Spinal cord (tissue), 10 donors: ENCODE measurements around the gene ACOD1. TPM values are rescaled to one million over a fixed set of nuclear protein-coding genes. Genes with fewer than 3 reads are reported as not detected.
"Not testable (repeated sequence)": the region's sequence is repeated elsewhere in the genome, so short reads cannot be mapped to it uniquely, and the experiment has no call there.

ENCODE experiments used
- DNase-seq, 6 donors: peaks; one replicate each; pipeline versions ENCODE4 v3.0.0 to v3.0.0-alpha.2; 2013 to 2015; ENCODE audit warnings: low spot score in 6 of 6, low read depth in 4 of 6
- H3K27ac ChIP-seq: one replicate; pipeline ENCODE4 v1.5.1; 2013; ENCODE audit warnings: low read depth, low read length, control low read depth
- H3K27me3 ChIP-seq: one replicate; pipeline ENCODE4 v1.6.1; 2013; ENCODE audit warnings: low read length; ENCODE audit not compliant: control insufficient read depth, insufficient read depth
- H3K36me3 ChIP-seq: one replicate; pipeline ENCODE4 v1.6.1; 2013; ENCODE audit warnings: low read length; ENCODE audit not compliant: control insufficient read depth, insufficient read depth
- H3K4me1 ChIP-seq: one replicate; pipeline ENCODE4 v1.6.1; 2013; ENCODE audit warnings: low read length; ENCODE audit not compliant: control insufficient read depth, insufficient read depth
- H3K4me3 ChIP-seq: one replicate; pipeline ENCODE4 v1.5.1; 2013; ENCODE audit warnings: low read depth, low read length, control low read depth
- H3K9me3 ChIP-seq: one replicate; pipeline ENCODE4 v1.6.1; 2013; ENCODE audit warnings: low read length; ENCODE audit not compliant: control insufficient read depth, insufficient read depth
- WGBS: methylation state at CpG from one replicate; pipeline ENCODE4 v1.1.5; 2013; ENCODE audit warnings: missing lambda C conversion rate; ENCODE audit not compliant: insufficient coverage; 5-methylcytosine and 5-hydroxymethylcytosine counted together
- polyA plus RNA-seq, 2 donors: library from polyadenylated mRNA; unstranded; fragments of 120-200 nt; gene quantifications; one replicate each; pipeline ENCODE4 v1.2.1, GENCODE V29; 2013; ENCODE audit not compliant: insufficient read length in 2 of 2
- total RNA-seq, 2 donors: library from RNA; depleted of rRNA in 1 of 2; stranded (reverse); fragments of 120-200 nt in 1 of 2; fragments of >200 nt in 1 of 2; gene quantifications; one replicate each; pipeline versions ENCODE4 v1.2.3 to v1.2.4, GENCODE V29; 2013 to 2014
- donor health status: healthy.

Gene ACOD1
- total and polyA plus RNA-seq, 4 donors: not detected

DNA sequence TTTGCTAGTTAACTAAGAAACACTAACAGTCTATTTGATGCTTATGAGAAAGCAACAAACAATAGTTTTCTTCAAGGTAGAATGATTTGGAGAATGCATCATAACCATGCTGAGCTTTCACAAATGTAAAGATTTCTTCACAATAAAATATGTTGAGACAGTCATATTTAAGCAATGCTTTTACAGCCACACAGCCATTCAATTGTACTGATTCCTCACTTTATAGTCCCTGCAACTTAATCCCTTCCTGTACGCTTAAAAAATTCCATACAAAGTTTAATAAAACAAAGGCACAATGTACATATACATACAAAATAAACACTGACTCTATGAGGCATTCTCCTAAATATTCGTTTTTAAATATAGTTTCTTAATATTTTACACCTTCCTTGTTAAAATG, 4.7 kb upstream of the ACOD1 start:
- no peak overlapping the region for H3K27ac ChIP-seq
- no CpG with 5 or more reads among the region's 2 CpGs for WGBS
- no peaks in the 10 kb centered on the region for H3K36me3 ChIP-seq
- H3K4me1 ChIP-seq: no peaks in the 10 kb centered on the region
- no peak for DNase-seq
- H3K9me3 ChIP-seq: no peaks in the 10 kb centered on the region
- H3K27me3 ChIP-seq: no peaks in the 10 kb centered on the region
- H3K4me3 ChIP-seq: no peak overlapping the region

DNA sequence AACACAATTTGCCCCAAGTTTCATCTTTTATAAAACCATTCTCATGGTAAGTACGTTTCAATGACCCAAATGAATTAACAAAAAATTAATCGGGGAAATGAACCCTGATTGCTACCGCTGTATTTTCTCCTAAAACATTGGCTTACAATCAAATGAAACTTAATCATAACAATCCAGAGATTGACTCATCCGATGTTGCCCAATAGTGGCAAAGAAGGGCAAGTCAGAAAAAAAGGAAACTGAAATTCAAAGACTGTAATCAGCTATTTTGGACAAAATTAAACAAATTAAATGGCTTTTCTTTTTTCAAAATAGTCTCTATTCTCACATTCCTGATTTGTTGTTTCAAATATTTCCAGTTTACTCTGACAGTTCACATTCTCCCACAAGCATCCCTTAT, 3.9 kb upstream of the ACOD1 start:
- H3K4me1 ChIP-seq: no peaks in the 10 kb centered on the region
- no peaks in the 10 kb centered on the region for H3K27me3 ChIP-seq
- no peak for DNase-seq
- H3K27ac ChIP-seq: no peak overlapping the region
- no peaks in the 10 kb centered on the region for H3K36me3 ChIP-seq
- WGBS: 88% methylated on average over 3 of the region's 4 CpGs
- no peaks in the 10 kb centered on the region for H3K9me3 ChIP-seq
- H3K4me3 ChIP-seq: no peak overlapping the region

DNA sequence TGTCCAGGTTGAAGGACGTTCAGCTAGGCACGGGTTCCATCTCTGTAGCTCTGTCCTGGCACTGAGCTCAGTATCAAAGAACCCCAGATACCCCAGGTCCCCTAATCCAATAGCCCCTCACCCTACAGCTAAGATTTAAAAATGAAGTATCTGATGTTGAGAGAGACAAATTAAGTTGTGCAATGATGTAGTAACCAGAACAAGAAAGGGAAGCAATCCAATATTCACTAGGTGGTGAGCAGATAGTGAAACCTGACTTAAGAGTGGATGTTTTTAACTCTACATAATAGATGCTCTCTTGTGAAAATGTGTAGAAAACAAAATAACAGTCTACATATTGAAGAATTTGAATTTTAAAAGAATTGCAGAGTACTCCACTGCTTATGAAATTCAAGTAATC, 1.8 kb downstream of the ACOD1 start:
- no CpG with 5 or more reads among the region's 2 CpGs for WGBS
- no peaks in the 10 kb centered on the region for H3K9me3 ChIP-seq

DNA sequence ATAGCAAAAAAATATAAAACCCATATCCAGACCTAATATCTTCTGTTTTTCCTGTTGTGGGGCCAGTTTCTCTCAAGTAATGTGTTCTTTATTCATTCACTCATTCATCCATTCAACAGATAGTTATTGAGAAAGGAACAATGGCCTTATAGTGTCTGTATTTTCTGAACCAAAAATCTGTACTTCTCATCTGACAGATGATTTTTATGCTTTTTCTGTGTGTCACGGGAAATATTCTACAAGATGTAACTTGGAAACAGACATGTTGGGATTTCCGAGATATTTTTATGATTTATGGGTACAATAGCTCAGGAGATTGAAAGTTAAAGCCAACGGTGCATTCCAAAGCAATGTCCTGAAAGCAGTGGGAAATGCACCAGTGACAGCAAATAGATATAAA, 5.7 kb downstream of the ACOD1 start:
- H3K4me1 ChIP-seq: peaks cover 4% of the 10 kb centered on the region
- DNase-seq: peak in 1 of 6 donors; percentile 36
- whole genome bisulfite sequencing: 80% methylated on average over 1 of the region's 3 CpGs
- no peaks in the 10 kb centered on the region for H3K36me3 ChIP-seq
- no peaks in the 10 kb centered on the region for H3K27me3 ChIP-seq
- no peak overlapping the region for H3K4me3 ChIP-seq
- H3K9me3 ChIP-seq: no peaks in the 10 kb centered on the region
- H3K27ac ChIP-seq: peak overlapping the region; percentile 75

More for the DNA sequence above, 1.8 kb downstream of the ACOD1 start:
- Histone ChIP-seq H3K4me3 (no peak overlapping the region), H3K27me3 (no peaks in the 10 kb centered on the region), H3K27ac (no peak overlapping the region), H3K4me1 (peaks cover 4% of the 10 kb centered on the region), H3K36me3 (no peaks in the 10 kb centered on the region)
- DNase-seq: no peak

DNA sequence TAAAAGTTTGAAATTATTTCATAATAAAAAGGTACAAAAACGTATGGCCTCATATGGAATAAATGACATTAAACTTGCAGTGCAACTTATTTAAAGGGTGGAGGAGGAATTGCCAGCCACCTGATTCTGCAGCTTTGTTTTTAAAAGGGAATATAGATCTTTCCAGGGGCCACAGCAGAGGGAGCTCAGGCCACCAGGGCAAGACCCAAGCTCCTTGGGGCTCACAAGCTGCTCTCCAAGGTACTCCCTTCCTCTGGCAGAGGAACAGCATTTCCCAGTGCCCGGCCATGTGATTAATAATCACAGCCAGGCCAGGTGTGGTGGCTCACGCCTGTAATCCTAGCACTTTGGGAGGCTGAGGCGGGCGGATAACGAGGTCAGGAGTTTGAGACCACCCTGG, 6.2 kb downstream of the ACOD1 start:
- DNase-seq: no peak
- peak overlapping the region; percentile 75 for H3K27ac ChIP-seq
- H3K4me1 ChIP-seq: peaks cover 4% of the 10 kb centered on the region
- H3K4me3 ChIP-seq: no peak overlapping the region
- H3K9me3 ChIP-seq: peaks cover 4% of the 10 kb centered on the region
- 93% methylated on average over 5 of the region's 6 CpGs for WGBS
- no peaks in the 10 kb centered on the region for H3K36me3 ChIP-seq
- H3K27me3 ChIP-seq: no peaks in the 10 kb centered on the region

DNA sequence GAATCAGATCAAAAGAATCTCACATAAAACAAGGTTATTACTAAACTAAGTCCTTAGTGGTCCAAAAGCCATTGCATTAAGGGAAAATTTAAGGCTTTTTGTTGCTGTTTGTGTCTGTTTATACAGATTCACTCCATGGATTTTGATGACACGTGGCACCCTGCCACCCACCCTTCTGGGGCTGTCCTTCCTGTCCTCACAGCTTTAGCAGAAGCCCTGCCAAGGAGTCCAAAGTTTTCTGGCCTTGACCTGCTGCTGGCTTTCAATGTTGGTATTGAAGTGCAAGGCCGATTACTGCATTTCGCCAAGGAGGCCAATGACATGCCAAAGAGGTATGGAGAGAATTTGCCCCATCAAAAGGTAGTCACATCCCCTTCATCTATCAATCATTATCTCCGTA, 6.9 kb downstream of the ACOD1 start:
- no peaks in the 10 kb centered on the region for H3K36me3 ChIP-seq
- no peak for DNase-seq
- H3K9me3 ChIP-seq: peaks cover 4% of the 10 kb centered on the region
- no peaks in the 10 kb centered on the region for H3K27me3 ChIP-seq
- no CpG with 5 or more reads among the region's 4 CpGs for WGBS
- H3K4me3 ChIP-seq: no peak overlapping the region
- no peak overlapping the region for H3K27ac ChIP-seq
- H3K4me1 ChIP-seq: peaks cover 4% of the 10 kb centered on the region

DNA sequence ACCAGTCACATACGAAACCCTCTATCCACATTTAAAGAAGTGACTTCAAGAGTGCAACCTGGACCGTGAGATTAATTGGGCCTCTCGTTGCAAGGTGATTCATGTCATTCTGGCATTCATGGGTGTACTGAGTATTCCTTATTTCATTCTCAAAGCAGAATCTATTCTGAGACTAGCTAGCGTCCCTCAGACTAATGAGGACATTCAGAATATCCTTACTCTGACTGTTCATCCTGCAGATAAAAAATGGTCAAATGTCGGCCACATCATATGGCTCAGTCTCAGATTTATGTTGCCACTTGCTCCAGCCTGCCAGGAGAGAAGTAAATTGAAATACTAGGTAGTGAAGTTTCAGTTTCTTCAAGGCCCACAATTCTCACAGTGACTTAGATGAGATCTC, 7.3 kb downstream of the ACOD1 start:
- H3K9me3 ChIP-seq: peaks cover 4% of the 10 kb centered on the region
- no CpG with 5 or more reads among the region's 5 CpGs for WGBS

DNA sequence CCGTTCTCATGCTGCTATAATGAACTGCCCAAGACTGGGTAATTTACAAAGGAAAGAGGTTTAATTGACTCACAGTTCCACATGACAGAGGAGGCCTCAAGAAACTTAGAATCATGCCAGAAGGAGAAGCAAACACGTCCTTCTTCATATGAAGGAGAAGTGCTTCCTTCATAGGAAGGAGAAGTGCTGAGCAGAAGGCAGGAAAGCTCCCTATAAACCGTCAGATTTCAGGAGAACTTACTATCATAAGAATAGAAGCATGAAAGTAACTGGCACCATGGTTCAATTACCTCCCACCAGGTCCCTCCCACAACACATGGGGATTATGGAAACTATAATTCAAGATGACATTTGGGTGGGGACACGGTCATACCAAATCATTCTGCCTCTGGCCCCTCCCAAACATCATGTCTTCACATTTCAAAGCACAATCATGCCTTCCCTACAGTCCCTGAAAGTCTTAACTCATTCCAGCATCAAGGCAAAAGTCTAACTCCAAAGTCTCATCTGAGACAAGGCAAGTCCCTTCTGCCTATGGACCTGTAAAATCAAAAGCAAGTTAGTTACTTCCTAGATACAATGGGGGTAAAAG, 10.6 kb downstream of the ACOD1 start:
- no peak overlapping the region for H3K27ac ChIP-seq
- DNase-seq: no peak
- no peaks in the 10 kb centered on the region for H3K27me3 ChIP-seq
- peaks cover 4% of the 10 kb centered on the region for H3K4me1 ChIP-seq
- H3K9me3 ChIP-seq: peaks cover 6% of the 10 kb centered on the region
- WGBS: 60% methylated on average over 1 of the region's 4 CpGs
- no peaks in the 10 kb centered on the region for H3K36me3 ChIP-seq
- H3K4me3 ChIP-seq: no peak overlapping the region

More for the DNA sequence above, 7.3 kb downstream of the ACOD1 start:
- peaks cover 4% of the 10 kb centered on the region for H3K4me1 ChIP-seq
- H3K27me3 ChIP-seq: no peaks in the 10 kb centered on the region
- peak in 1 of 6 donors; percentile 57 for DNase-seq
- H3K27ac ChIP-seq: no peak overlapping the region
- no peaks in the 10 kb centered on the region for H3K36me3 ChIP-seq
- H3K4me3 ChIP-seq: no peak overlapping the region

DNA sequence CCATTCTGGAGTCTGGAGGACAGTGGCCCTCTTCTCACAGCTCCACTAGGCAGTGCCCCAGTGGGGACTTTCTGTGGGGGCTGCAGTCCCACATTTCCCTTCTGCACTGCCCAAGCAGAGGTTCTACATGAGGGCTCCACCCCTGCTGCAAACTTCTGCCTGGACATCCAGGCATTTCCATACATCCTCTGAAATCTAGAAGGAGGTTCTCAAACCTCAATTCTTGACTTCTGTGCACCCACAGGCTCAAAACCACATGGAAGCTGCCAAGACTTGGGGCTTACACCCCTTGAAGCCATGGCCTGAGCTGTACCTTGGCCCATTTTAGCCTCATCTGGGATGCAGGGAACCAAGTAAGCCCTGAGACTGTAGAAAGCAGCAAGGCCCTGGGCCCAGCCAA, 11.4 kb downstream of the ACOD1 start:
- not testable (repeated sequence) for H3K27ac ChIP-seq, H3K4me1 ChIP-seq, H3K9me3 ChIP-seq, H3K4me3 ChIP-seq, H3K36me3 ChIP-seq, DNase-seq, H3K27me3 ChIP-seq

DNA sequence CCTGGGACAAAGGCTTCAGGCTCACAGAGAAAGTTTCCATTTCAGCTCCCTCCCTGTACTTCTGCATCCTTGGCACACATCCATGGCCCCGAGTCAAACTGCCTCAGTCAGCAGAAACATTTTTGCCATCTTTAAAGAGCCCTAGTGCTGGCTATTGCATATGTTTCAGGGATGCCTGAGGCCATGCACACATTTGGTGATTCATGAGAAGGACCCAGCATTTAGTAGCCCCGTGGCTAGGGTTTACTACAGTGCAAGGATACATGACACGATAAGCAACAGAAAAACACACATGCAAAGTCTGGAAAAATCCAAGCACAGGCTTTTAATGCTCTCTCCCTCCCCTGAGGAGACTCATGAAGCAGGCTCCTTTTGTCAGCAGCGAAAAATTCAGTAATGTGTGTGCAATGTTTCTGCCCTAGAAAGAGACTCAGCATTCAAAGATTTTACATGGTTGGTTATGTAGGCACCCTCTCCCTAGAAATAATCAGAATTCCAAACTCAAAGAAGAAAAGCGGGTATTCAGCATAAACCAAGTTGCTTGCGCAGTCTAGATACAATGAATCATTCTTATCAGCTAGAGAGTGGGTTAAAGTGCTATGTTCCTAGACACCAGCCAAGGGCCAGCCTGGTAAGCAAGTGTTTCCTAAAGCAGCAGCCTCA, 17.6 kb downstream of the ACOD1 start:
- Histone ChIP-seq H3K36me3 (no peaks in the 10 kb centered on the region), H3K27me3 (no peaks in the 10 kb centered on the region), H3K9me3 (peaks cover 2% of the 10 kb centered on the region), H3K27ac (peak overlapping the region; percentile 93), H3K4me3 (no peak overlapping the region), H3K4me1 (peaks cover 17% of the 10 kb centered on the region)
- 0% methylated on average over 2 of the region's 6 CpGs for WGBS
- DNase-seq: peak; percentile 49 to 87 (median 58)
